ENCODE results near the gene MLLT3.

MLLT3 gene

GRCh38 chr9:20325008-20325407, 297.3 kb downstream of the MLLT3 start:
- DNase-seq, result no peak

GRCh38 chr9:20322212-20322611, 300.1 kb downstream of the MLLT3 start:
- no peak for DNase-seq

DNA sequence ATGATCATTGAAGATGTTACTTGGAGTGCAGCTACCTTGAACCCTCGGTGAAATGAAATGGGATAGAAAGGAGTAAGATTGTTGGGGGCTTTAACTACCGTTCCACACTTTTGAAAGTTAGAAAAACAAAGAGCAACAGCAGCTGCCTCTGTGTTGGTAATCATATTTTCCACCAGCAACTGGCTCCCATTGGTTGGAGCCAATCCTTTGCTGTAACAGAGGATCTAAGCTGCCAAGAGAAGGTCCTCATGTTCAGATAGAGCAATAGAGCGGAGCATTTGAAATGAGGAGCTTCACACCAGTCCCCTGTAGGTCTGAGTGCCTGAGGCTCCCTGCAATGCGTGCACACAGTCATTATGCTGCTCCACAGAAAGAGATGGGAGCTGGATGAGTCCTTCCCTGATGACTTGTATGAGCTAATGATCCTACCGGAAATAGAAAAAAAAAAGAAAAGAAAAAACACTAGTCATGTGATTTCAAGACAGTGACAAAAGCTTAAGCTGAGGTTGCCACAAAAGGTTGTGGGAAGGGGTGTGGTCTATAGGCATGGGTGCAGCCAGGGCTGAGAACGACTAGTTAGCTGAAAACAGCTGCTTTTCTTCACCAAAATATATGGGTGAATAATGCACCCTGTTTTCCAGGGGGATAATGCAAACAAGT, 300.7 kb downstream of the MLLT3 start:
- DNase-seq, result peak; percentile 17 to 90 (median 34)

- DNase-seq, result no peak
Observed at GRCh38 chr9:20320921-20321320, 301.4 kb downstream of the MLLT3 start.

DNA sequence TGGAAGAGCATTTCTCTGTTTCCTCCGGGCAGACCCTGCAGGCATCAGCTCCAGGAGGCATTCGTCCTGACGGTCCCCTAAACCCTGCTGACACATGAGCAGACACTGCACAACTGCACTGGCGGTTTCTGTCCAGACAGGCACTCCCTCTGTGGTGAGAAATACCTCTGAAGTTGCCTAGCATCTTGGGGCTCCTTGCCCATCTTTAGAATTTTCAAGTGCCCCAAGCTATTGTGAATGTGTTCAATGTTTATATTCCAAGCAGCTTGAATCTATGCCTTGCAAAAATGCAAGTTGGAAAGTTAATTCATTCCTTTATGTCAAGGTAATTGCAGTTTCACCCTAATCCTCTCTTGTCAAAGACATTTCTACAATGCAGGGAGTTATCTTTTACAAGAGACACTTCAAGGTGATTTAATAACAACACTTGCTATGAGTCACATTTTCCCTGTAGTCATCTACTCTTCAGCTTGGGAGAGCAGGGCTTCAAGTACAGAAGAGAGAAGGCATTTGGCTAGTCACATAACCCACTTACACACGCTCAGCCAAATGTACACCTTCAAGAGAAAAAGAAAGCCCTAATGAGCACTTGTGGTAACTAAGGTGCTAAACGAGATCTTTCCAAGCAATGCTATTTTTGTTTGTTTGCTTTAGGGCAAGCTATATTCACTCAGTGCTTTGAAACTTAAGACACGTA, 302.5 kb downstream of the MLLT3 start:
- DNase-seq, result peak in 1 of 5 donors; percentile 79

DNA sequence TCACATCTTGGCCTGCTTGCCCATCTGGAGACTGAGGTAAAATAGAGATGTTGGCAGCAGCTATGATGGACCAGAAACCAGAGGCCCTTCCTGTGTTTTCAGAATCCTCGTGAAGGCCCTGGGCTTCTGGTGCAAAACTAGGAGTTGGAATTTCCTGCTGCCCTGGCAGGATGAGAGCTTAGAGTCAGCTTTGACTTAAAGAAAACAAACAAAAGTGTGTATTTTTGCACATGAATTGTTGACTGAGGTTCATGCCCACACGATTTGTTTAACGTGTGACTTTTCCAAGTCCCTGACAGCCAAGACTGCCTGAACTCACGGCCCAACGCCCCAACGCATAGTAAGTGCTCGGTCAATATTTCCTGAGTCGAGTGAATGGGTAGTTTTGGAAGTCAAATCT, 303.1 kb downstream of the MLLT3 start:
- DNase-seq, result no peak

GRCh38 chr9:20317701-20318100, 304.6 kb downstream of the MLLT3 start:
- no peak for DNase-seq

DNA sequence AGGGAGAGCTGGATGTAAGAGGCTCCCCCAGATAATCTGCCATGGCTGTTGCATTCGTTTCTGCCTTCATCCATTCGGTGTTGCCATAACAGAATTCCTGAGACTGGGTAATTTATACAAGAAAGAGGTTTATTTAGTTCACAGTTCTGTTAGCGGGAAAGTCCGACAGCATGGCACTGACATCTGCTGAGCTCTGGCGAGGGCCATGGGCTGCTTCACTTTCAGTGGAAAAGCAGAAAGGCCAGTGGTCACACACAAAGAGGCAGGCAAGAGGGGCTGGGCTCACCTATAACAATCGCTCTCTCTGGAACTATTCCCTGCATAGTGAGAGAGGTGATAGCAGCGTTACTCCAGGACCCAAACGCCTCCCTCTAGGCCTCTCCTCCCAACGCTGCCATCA, 305.9 kb downstream of the MLLT3 start:
- DNase-seq, result no peak

DNA sequence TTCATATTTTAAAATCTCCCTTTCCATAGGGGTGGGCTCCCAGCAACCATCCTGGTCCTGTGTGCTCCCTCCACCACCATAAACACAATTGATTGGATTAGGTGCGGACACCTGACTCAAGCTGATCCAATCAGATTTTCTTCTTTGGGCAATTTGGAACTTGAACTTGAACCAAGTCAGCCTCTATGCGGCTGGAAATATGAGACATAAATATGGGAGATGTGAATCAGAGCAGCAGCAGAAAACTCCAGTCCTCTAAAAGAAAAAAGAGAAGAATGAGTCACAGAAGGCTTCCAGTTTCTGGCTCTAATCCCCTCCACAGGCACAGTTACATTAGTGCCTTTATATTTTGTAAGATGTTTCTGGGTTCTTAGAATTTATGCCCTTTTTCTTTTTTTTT, 306.6 kb downstream of the MLLT3 start:
- DNase-seq, result peak in 1 of 5 donors; percentile 37

DNA sequence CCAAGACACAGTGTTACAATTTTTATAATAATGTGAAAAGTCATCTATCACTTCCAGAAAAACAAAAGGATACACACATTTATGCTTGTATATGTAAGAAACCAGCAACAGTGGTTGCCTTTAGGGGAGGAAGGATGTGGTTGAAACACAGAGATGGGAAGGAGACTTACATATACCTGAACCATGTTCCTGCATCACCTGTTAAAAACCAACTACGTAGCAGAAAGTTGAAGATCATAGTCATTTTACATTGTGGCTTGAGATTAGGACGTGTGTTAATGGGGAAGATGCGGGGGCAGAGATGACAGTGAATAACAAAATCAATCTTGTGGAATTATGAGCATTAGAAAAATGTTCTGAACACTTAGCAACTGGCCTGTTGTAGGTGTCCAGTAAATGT, 307.3 kb downstream of the MLLT3 start:
- peak in 1 of 5 donors; percentile 75 for DNase-seq

DNA sequence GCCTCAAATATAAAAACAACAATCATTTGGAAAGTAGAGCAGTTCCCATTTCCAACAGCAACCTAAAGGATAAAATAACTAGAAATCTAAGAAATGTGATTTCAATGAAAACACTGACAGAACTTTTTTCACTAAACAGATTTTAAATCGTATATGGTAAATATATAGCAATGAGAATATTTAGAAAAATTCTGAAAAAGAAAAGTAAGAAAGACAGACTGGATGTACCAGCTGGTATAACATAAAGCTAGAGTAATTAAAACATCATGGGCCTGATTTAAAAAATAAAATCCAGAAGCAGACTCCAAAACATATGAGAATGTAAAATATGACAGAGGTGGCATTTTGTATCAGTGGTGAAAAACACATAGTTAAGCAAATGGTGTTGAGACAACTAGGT, 308.9 kb downstream of the MLLT3 start:
- DNase-seq, result no peak

GRCh38 chr9:20312732-20313131, 309.6 kb downstream of the MLLT3 start:
- DNase-seq, result no peak

DNA sequence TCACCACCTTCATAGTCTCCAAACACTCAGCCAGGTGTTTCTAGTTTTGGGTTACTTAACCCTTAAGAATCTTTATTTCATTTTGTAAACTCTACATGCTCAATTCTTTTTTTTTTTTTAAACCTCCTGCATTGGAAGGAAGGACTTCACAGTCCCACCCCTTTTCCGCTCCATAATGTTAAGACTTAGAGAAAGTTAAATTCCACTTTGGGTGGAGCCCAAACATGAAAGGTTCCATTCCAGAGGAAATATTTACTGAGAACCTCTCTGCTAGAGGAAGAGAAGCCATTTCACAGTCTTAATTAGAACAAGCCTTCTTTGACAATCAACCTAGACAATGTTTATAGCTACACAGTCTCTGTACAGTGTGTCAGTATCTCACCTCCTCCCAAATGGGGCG, 312.3 kb downstream of the MLLT3 start:
- no peak for DNase-seq

DNA sequence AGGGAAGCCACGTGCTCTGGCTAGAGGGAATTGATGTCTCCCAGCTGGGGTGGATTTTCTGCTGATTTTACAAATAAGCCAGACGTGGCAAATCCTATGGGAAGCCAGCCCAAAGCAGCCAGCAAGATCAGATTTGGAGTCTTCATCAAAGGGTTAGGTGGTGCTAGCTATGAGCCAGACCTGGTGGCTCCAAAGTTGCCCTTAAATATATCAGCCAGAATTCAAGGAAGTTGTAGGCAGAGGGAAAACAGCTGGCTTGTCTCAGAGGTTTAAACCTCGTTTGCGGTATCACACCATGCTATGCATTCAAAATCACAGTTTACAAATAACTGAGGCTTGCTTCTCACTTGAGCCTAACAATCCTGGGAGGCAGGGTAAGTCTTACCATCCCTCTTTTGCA, 313.2 kb downstream of the MLLT3 start:
- DNase-seq, result no peak

DNA sequence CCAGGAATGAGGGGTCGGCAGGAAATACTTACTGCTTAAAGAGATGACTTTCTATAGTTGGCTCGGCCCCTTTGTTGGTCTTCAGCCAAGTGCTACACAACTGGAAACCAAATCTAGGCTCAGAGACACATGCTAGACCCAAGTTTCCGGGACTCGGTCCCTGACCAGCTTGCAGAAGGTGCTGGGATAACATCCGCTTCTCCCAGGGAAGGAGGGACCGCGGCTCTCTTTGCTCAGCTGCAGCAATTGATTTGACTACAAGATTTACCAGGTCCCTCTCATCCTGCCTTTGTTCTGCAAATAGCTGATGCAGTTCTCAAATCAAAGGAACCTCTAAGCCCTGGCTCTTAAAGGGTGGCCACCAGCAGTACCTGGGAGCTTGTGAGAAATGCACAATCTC, 314.7 kb downstream of the MLLT3 start:
- no peak for DNase-seq

DNA sequence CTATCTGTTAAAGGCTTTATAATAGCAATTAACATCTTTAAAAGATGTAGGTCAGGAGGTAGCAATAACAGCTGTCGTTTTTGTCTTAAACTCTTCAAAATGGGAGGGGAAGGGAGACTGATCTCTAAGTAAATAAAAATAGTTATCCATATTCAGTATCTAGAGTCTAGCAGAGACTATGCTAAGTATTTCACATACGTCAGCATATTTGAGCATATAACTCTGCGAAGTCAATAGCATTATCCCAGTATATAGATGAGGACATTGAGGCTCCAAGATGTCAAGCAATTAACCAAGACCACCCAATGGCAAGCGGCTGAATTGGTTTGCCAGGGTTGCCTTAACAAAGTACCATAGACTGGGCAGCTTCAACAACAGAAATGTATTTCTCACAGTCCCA, 316.8 kb downstream of the MLLT3 start:
- DNase-seq, result no peak

GRCh38 chr9:20303996-20304395, 318.3 kb downstream of the MLLT3 start:
- no peak for DNase-seq

GRCh38 chr9:20303066-20303465, 319.2 kb downstream of the MLLT3 start:
- no peak for DNase-seq

- DNase-seq, result no peak
Observed at GRCh38 chr9:20302197-20302596, 320.1 kb downstream of the MLLT3 start.

GRCh38 chr9:20300430-20301115, 321.7 kb downstream of the MLLT3 start:
- DNase-seq, result no peak

DNA sequence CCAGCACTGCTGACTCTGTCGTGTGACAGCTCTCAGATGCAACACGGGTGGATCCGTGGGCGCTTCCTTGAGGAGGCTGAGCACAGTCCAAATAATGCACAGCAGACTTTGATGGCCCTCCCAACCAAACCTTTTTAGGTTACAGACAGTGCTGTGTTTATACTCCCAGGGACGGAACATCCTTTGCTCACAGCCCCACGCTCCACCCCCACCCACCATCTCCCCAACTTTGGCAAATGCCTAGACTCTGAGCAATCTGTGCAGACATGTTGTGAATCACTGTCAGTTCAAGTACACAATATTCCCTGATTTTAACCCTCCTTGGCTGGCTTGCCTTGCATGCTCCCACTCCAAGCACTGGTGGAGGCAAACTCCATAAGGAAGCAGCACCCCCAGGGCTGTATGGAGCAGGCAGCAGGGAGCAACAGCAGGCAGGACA, 324.6 kb downstream of the MLLT3 start:
- no peak for DNase-seq

- no peak for DNase-seq
Observed at GRCh38 chr9:20295555-20295954, 326.7 kb downstream of the MLLT3 start.

GRCh38 chr9:20294046-20294750, 328.1 kb downstream of the MLLT3 start:
- no peak for DNase-seq
